Peyer's patch (tissue), 4 donors: ENCODE data around the gene KIF23. TPM values are rescaled to one million over a fixed set of nuclear protein-coding genes. Genes with fewer than 3 reads are reported as not detected.

Experiments
- DNase-seq, 3 donors: peaks; one replicate each; pipeline ENCODE4 v3.0.0-alpha.2; 2017 to 2019
- H3K27ac ChIP-seq, 4 donors: fragments of 200-600 bp; sonication (generic); one replicate each; pipeline ENCODE4 v1.5.1; 2016 to 2019
- H3K27me3 ChIP-seq, 2 donors: fragments of 200-600 bp; sonication (generic); one replicate each; pipeline ENCODE4 v1.5.1; 2019
- H3K36me3 ChIP-seq, 3 donors: fragments of 200-600 bp; sonication (generic); one replicate each; pipeline ENCODE4 v1.5.1; 2016 to 2019
- H3K4me1 ChIP-seq, 4 donors: fragments of 200-600 bp; sonication (generic); one replicate each; pipeline ENCODE4 v1.5.1; 2016 to 2019
- H3K4me3 ChIP-seq, 4 donors: fragments of 200-600 bp; sonication (generic); 1 replicate in 3 of 4; 2 replicates in 1 of 4; pipeline ENCODE4 v1.5.1; 2016 to 2019; ENCODE audit warnings: mild to moderate bottlenecking in 1 of 4
- H3K9me3 ChIP-seq, 4 donors: fragments of 200-600 bp; sonication (generic); one replicate each; pipeline ENCODE4 v1.5.1; 2016 to 2019; ENCODE audit warnings: mild to moderate bottlenecking in 1 of 4
- POLR2A ChIP-seq, 2 donors: fragments of 450-650 bp; IDR thresholded peaks; one replicate each; pipeline ENCODE4 v1.5.1; 2017; ENCODE audit warnings: antibody characterized with exemption in 2 of 2, mild to moderate bottlenecking in 2 of 2, moderate library complexity in 2 of 2
- total RNA-seq, 4 donors: library from RNA; depleted of rRNA; stranded (reverse); fragments of >200 nt; gene quantifications; one replicate each; pipeline ENCODE4 v1.1.0, GENCODE V29; 2016
- TF ChIP-seq, protein P1 (sequence below), 6 experiments: fragments of 450-650 bp in 4 of 6; fragments of 200-600 bp in 2 of 6; sonication (generic) in 1 of 6; IDR thresholded peaks; one replicate each; pipeline ENCODE4 v1.5.1; 2017 to 2019; ENCODE audit warnings: antibody characterized with exemption in 6 of 6, mild to moderate bottlenecking in 3 of 6, moderate library complexity in 1 of 6

KIF23 gene
- total RNA-seq, 4 donors from 2014 or later = 2.2 to 33.8 (median 6.0) TPM

DNA sequence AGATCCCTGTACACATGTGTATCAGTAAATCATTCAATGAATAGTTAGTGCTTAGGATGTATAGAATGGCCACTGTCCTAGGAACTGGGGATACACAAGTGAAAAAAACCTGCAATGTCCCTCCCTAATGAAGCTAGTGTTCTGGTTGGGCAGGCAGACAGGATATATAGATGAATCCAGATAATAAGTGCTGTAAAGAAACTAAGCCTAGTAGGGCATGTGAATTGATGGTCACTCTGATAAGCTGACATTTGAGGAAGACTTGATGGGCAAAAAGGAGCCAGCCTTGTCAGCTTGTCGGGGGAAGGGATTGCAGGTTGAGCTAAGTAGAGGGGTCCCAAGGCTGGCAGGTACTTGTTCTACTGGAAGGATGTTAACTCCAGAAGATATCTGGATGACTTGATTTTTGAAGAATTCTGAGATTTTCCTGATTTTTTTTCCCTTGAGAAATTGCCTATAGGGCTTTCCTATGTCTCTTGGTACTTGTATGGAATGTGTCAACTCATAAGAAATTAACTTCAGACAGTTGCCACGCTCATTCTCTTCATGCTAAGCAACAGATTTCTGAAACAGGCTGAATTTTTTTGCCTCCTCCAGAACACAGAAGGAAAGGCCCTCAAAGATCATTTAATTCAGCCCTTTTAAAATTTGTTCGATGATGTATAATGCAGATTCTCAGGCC lies 6.3 kb upstream of the KIF23 start:
- no peak for DNase-seq
- Histone ChIP-seq H3K36me3 (no peaks in the 10 kb centered on the region), H3K9me3 (no peaks in the 10 kb centered on the region), H3K27ac (no peak overlapping the region), H3K4me3 (no peak overlapping the region), H3K4me1 (no peaks in the 10 kb centered on the region), H3K27me3 (no peaks in the 10 kb centered on the region)
- TF ChIP-seq, protein P1, sequence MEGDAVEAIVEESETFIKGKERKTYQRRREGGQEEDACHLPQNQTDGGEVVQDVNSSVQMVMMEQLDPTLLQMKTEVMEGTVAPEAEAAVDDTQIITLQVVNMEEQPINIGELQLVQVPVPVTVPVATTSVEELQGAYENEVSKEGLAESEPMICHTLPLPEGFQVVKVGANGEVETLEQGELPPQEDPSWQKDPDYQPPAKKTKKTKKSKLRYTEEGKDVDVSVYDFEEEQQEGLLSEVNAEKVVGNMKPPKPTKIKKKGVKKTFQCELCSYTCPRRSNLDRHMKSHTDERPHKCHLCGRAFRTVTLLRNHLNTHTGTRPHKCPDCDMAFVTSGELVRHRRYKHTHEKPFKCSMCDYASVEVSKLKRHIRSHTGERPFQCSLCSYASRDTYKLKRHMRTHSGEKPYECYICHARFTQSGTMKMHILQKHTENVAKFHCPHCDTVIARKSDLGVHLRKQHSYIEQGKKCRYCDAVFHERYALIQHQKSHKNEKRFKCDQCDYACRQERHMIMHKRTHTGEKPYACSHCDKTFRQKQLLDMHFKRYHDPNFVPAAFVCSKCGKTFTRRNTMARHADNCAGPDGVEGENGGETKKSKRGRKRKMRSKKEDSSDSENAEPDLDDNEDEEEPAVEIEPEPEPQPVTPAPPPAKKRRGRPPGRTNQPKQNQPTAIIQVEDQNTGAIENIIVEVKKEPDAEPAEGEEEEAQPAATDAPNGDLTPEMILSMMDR (IDR thresholded peaks at IDR 0.05) = no peak
- TF ChIP-seq POLR2A (IDR thresholded peaks at IDR 0.05) = no peak

GRCh38 chr15:69408841-69409240 lies 5.3 kb upstream of the KIF23 start:
- Histone ChIP-seq H3K9me3 (no peaks in the 10 kb centered on the region), H3K4me3 (no peak overlapping the region), H3K27ac (no peak overlapping the region), H3K4me1 (peaks cover 0 to 3% (median 0%) of the 10 kb centered on the region in 4 donors), H3K36me3 (no peaks in the 10 kb centered on the region), H3K27me3 (no peaks in the 10 kb centered on the region)
- no peak for DNase-seq
- no peak for TF ChIP-seq POLR2A (IDR thresholded peaks at IDR 0.05)
- TF ChIP-seq, protein P1 (IDR thresholded peaks at IDR 0.05) = no peak

GRCh38 chr15:69410248-69410874 lies 3.8 kb upstream of the KIF23 start:
- TF ChIP-seq, protein P1 (IDR thresholded peaks at IDR 0.05) = peak in 3 of 6 experiments; percentile 38 to 47 (median 43)
- TF ChIP-seq POLR2A (IDR thresholded peaks at IDR 0.05) = no peak
- Histone ChIP-seq H3K4me3 (no peak overlapping the region), H3K9me3 (no peaks in the 10 kb centered on the region), H3K27ac (no peak overlapping the region), H3K4me1 (peaks cover 0 to 6% (median 2%) of the 10 kb centered on the region in 4 donors), H3K36me3 (no peaks in the 10 kb centered on the region), H3K27me3 (no peaks in the 10 kb centered on the region)
- DNase-seq = peak in 1 of 3 donors; percentile 56

GRCh38 chr15:69412274-69412673 lies 1.9 kb upstream of the KIF23 start:
- Histone ChIP-seq H3K27ac (no peak overlapping the region), H3K4me1 (peaks cover 0 to 6% (median 2%) of the 10 kb centered on the region in 4 donors), H3K27me3 (no peaks in the 10 kb centered on the region), H3K4me3 (no peak overlapping the region), H3K9me3 (no peaks in the 10 kb centered on the region), H3K36me3 (no peaks in the 10 kb centered on the region)
- TF ChIP-seq POLR2A (IDR thresholded peaks at IDR 0.05) = no peak
- TF ChIP-seq, protein P1 (IDR thresholded peaks at IDR 0.05) = no peak
- DNase-seq = no peak

- Histone ChIP-seq H3K36me3 (no peaks in the 10 kb centered on the region), H3K9me3 (no peaks in the 10 kb centered on the region), H3K4me3 (no peak overlapping the region), H3K27me3 (no peaks in the 10 kb centered on the region), H3K27ac (no peak overlapping the region), H3K4me1 (peaks cover 0 to 6% (median 2%) of the 10 kb centered on the region in 4 donors)
- DNase-seq = no peak
- TF ChIP-seq POLR2A (IDR thresholded peaks at IDR 0.05) = no peak
- TF ChIP-seq, protein P1 (IDR thresholded peaks at IDR 0.05) = no peak
Measured at GRCh38 chr15:69412701-69413100, 1.4 kb upstream of the KIF23 start.
